ENCODE measurements around the gene PRR23A.
"Not testable (repeated sequence)": the region's sequence is repeated elsewhere in the genome, so short reads cannot be mapped to it uniquely, and the experiment has no call there.

Gene PRR23A

GRCh38 chr3:139006051-139006716 is at the start of gene PRR23A:
Gene PRR23A, minus strand, starts transcription at chr3:139006268. Its CDS starts 0 bp downstream, at chr3:139006268.
- no peak for DNase-seq

DNA sequence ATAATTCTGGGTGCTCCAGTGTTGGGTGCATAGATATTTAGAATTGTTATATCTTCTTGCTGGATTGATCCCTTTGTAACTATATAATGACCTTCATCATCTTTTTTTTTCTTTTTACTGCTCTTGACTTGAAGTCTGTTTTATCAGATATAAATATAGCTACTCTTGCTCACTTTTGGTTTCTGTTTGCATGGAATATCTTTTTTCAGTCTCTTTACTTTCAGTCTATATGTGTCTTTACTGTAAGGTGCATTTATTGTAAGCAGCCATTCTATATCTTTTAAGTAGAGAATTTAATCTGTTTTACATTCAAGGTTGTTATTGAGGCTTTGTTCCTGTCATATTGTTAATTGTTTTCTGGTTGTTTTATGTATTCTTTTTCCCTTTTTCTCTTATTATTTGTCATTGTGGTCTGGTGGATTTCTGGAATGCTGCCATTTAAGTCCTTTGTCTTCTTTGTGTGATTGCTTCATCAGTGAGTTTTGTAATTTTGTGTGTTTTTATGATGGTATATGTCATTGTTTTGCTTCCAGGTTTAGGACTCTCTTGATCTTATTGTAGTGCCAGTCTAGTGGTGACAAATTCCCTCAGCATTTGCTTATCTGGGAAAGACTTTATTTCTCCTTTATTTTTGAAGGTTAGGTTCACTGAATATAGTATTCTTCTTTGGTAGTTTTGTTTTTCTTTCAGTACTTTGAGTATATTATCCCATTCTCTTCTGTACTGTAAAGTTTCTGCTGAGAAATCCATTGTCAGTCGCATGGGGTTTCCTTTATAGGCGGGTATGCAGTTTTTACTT is 46.9 kb upstream of the PRR23A start:
- DNase-seq, result no peak

- DNase-seq, result no peak
Measured at GRCh38 chr3:139044366-139045210, 38.5 kb upstream of the PRR23A start, which contains the start of gene PRR23C. Gene PRR23C, minus strand, starts transcription at chr3:139044892. Its CDS starts 272 bp downstream, at chr3:139044620.

DNA sequence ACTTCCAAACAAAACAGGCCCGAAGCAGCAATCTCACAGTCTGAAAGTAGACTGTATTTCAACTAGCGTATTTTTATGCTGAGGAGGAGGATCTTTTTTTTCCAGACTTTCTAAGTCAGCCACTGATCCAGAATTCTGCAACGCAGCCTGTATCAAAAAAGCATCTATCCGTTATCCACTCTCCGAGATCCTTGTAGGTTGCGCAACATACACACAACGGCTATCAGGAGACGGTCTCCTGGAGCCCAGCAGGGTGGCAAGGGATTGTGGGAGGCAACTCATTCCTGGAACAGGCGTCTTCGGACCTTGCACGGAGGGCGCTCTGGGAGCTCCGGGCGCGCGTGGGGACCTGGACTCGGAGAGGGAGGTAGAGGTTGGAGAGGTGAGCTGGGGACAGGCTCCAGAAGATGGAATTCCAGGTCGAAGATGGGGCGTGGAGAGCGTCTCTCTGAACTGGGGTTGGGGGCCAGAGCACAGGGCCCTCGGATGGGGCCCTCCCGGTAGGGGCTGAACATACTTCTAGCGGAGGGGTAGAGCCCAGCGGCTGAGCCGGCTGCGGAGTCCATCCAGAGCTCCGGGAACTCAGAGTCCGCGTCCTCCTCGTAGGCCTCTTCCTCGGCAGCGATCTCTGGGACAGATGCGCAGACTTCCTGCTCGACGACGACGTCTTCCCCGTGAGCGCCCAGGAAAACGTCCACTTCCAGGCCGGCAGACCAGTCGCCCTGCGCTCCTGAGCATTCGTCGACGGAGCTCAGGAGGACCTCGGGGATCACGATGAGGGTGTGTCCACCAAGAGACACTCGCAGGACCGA is 37.7 kb upstream of the PRR23A start:
- DNase-seq, result no peak

GRCh38 chr3:139037478-139037877 is 31.4 kb upstream of the PRR23A start:
- no peak for DNase-seq

DNA sequence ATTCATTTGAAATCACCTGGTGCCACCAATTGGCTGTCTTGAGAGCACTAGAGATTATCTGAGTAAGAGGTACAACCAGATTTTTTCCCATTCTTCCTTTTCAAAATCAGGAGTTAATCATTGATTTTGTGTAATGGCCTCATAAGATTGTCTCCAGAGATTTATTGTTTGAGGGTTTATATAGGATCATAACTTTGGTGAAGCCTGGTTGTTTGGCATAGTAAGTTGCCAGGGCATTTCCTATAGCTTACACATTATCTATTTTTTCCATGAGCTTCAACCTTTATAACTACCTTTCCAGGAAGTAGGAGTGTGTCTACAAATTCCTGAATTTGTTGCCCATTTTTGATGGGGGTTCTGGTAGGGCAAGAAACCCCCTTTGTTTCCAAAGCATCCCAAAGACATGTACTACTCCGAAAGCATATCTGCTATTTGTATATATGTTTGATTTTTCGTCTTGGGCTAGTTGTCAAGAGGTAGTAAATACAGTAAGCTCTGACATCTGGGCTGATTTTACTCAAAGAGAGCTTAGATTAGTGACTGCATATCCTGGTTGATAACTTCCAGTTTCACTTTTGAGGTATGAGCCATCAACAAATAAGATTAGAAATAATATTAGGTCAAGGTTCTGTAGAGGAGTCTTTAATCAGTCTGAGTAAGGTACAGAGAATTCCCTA is 26.4 kb upstream of the PRR23A start:
- no peak for DNase-seq

- DNase-seq, result not testable (repeated sequence)
Measured at GRCh38 chr3:139030576-139030975, 24.5 kb upstream of the PRR23A start.

- no peak for DNase-seq
Measured at GRCh38 chr3:139024968-139025367, 18.9 kb upstream of the PRR23A start.

DNA sequence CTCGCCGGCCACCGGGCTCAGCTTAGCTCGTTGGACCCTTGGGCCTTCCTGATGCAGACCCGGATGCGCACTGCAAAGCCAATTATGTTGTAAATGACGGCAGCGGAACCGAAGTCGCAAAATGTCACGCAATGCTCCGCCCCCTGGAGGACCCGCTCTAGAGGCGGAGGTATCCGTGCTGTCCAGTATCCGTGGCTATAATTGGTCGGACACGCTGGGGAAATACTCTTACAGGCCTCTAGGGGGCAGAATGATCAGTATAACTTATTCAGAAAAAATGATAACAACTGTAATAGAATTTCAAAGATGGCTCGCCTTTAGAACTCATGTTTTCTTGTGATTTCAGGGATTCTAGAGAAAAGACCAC is 14.8 kb upstream of the PRR23A start, which contains the start of gene PRR23B:
PRR23B (minus strand) TSS at position 59 of the 367 bp plus-strand sequence. CDS start 265 bp downstream, outside the sequence.
- DNase-seq, result no peak

- DNase-seq, result no peak
Measured at GRCh38 chr3:139020036-139020867, 14.2 kb upstream of the PRR23A start.

DNA sequence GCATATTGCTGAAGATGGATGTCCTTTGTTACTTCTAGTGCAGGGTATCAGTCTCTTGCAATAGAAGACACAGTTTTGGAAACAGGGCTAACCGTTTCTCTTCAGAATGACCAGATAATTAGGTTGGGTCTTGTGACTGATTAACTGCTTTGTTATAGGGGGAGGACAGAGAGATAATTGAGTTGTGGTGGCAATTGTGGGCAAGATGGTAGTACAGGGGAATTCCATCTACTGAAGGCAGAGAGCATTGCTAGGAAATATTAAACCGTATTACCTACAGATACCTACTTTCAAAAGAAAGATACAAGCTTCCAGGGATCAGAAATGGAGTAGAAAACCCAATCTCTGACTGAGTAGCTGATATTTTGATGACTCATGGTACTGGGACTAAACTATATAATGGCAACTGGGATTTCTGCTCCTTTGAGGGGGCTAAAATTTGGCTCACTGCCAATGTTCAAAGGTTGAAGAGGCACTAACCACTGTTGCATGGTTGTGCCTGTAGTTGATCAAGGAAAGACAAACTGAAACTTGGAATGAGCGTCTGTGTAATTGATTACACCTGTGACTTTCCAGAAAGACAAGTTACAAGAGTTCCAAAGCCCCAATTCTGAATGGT is 10.5 kb upstream of the PRR23A start:
- DNase-seq, result no peak

GRCh38 chr3:139005356-139005993 is 593 bp downstream of the PRR23A start:
- DNase-seq, result no peak

GRCh38 chr3:138995706-138996105 is 10.4 kb downstream of the PRR23A start:
- no peak for DNase-seq

DNA sequence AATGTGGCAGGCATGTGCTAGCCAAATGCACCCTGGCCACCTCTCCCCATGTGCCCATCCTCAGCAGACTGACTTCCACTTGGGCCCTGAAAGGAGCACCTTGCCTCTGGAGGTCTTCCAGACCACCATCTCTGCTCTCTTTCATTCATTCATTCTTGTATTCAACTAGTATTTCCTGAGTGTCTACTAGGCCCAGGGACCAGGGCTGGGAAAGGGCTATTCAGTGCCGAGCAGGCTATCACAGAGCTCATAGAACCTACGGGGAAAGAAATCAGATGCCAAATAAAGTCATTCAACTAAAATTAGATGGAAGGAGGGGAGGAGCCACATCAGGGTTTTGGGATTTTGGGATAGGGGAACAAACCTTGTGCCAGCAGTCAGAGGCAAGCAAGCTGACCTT is 18.9 kb downstream of the PRR23A start:
- DNase-seq, result no peak

DNA sequence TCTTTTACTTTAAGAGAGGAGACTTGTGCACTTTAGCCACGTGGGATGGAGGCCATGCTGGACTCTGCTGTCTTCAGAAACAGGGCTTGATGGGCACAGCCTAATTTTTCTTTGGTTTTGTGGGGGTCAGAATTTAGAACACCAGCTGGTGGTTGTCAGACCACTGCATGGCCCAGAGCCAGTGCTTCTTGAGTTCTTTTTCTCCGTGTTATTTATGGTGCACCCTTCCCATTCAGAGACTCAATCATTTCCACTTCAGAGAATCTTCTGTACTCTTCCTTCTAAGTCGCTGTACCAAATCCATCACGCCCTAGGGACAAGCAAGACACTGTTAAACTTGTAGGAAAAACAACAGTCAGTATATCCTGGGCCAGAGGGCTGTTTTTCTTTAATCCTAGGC is 20.1 kb downstream of the PRR23A start:
- no peak for DNase-seq

DNA sequence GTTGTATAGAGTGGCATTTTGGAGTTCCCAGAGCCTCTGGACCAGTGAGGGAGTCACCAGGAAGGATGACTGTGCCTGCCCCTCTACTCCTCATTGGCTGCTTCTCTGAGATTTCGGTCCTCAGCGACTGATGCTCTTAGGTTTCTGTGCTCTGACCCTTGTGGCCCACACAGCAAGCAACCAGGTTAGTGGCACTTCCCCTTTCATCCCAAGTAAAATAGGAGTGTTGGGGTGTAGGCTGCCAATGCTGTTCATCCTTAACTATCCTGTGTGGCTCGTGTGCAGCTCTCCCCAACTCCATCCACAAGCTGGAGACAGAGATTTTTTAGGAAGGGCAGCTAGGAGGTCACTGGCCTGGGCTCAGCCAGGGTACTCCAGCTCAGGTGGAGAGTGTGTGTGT is 21.3 kb downstream of the PRR23A start:
- DNase-seq, result no peak

DNA sequence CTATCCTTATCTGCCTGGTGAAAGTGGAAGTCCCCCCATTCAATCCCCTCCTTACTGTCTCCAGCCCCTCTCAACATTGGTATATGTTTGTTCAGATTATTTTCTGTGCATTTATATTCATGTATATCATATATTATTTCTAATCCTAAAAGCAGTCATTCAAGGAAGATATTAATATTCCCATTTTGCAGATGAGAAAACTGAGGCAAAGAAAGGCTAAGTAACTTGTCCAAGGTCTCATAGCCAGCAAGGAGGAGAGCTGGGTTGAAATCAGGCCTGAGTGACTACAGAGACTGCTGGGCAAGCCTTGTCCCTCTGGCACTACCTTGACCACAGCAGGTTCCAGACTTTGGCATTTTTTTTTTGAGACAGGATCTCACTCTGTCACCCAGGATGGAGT is 30.0 kb downstream of the PRR23A start:
- no peak for DNase-seq

DNA sequence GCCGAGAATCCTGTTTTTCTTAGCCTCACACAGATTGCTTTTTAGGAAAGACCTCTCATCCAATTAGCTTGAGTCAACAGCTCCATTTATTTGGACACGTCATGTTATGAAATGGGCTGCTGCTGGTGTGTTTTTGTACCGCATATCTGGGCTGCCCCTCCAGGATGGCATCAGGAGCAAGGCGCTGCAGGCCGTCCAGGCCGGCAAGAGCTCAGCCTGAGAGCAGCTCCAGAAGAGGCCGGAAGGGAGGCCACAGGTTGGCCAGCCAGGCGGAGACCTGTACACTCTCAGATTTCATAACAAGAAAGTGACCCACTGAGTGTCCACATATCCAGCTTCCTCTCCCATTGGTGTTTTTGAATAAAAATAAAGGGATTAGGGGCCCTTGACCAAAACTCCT is 30.7 kb downstream of the PRR23A start:
- no peak for DNase-seq

DNA sequence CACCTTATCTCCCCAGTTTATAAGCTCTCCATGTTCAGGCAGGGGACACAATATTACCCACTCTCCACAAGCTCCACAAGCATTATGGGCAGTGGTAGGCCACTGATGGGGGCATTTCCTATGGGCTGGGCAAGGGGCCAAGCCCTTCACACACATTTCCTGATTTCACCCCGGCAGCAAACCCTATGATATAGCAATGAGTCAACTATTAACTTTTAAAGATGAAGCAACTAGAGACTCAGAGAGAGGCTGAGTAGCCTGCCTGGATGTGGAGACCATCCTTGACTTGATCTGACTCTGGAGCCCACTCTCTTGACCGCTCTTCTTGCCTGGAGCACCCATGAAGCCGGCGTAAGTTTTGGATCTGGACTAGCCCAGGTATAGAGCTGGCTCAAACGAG is 31.6 kb downstream of the PRR23A start:
- no peak for DNase-seq

DNA sequence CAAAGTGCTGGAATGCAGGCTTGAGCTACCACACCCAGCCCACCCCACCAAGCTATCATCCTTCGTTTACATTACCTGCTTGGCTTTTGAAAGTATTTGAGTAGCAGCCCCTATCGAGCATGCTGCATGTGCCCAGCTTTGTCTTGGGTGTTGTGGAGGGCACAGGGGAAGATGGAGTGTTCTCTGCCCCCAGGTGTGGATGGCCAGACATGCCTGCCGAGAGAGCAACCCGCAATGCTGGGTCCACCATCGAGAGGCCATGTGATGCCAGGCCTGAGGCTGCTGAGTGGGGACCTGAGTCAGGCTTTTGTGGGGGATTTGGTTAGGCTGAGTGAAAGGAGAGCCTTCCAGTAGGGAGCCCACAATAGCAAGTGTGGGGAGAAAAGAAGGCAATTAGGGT is 33.1 kb downstream of the PRR23A start:
- no peak for DNase-seq

Data from activated CD4-positive, CD25-positive, alpha-beta regulatory T cell (primary cell).